GM10248 (cell line): Measurements from ENCODE around the gene CCR2.
"Not testable (repeated sequence)": the region's sequence is repeated elsewhere in the genome, so short reads cannot be mapped to it uniquely, and the experiment has no call there.

Experiments used
- CTCF ChIA-PET: fragments of 300-600 bp; sonication (Branson Sonifier 250); formaldehyde crosslinking; extraction: SDS; loops from one replicate; lab custom pipeline; 2021; ENCODE audit warnings: antibody characterized with exemption; lab: Yijun Ruan, JAX
- POLR2A ChIA-PET: fragments of 350-650 bp; sonication (Branson Sonifier 250); formaldehyde crosslinking; extraction: SDS; loops from one replicate; lab custom pipeline; 2020; ENCODE audit warnings: antibody characterized with exemption; lab: Yijun Ruan, JAX
- DNase-seq: peaks from one replicate; pipeline ENCODE4 v3.0.0; 2012; ENCODE audit errors: extremely low spot score
- CTCF ChIP-seq: IDR thresholded peaks from 2 replicates; pipeline ENCODE4 v1.5.1; 2012; ENCODE audit warnings: mild to moderate bottlenecking, low read depth; ENCODE audit errors: extremely low read depth, missing control alignments, control extremely low read depth

Gene CCR2

GRCh38 chr3:46321461-46322104, 32.3 kb upstream of the CCR2 start:
- TF ChIP-seq CTCF: no peak
- POLR2A ChIA-PET: no interaction called here
- CTCF ChIA-PET: interaction anchor here (1.5 kb wide), 1 partner anchor 18 kb away, joined by 5 read pairs; no protein-coding TSS in a partner anchor
- peak; percentile 44 for DNase-seq

- POLR2A ChIA-PET: no interaction called here
- TF ChIP-seq CTCF: no peak
- DNase-seq: no peak
- CTCF ChIA-PET: interaction anchor here (1.5 kb wide), 1 partner anchor 12 kb away, joined by 3 read pairs; no protein-coding TSS in a partner anchor
These were observed 29.9 kb upstream of the CCR2 start for GRCh38 chr3:46324036-46324435.

GRCh38 chr3:46325645-46326300, 28.1 kb upstream of the CCR2 start:
- ChIA-PET CTCF (interaction anchor here (1.3 to 1.5 kb wide), 2 partner anchors 10 to 27 kb away, joined by 3 to 4 read pairs; no protein-coding TSS in a partner anchor), POLR2A (no interaction called here)
- no peak for TF ChIP-seq CTCF

GRCh38 chr3:46330676-46331075, 23.2 kb upstream of the CCR2 start:
- DNase-seq, CTCF ChIA-PET, POLR2A ChIA-PET: not testable (repeated sequence)

More at GRCh38 chr3:46325645-46326300, 28.1 kb upstream of the CCR2 start:
- no peak for DNase-seq

- ChIA-PET CTCF (interaction anchor here (1.4 to 2.0 kb wide), 5 partner anchors 10 to 35 kb away, joined by 3 to 5 read pairs (median 4); partner anchors contain the start of genes CCR2 and CCR5), POLR2A (no interaction called here)
- no peak for DNase-seq
- no peak for TF ChIP-seq CTCF
These were observed 19.0 kb upstream of the CCR2 start for GRCh38 chr3:46334741-46335478.

GRCh38 chr3:46335541-46335940, 18.4 kb upstream of the CCR2 start:
- ChIA-PET POLR2A (no interaction called here), CTCF (interaction anchor here (1.4 to 2.0 kb wide), 4 partner anchors 11 to 35 kb away, joined by 3 to 4 read pairs (median 4); partner anchors contain the start of genes CCR2 and CCR5)

More at GRCh38 chr3:46335541-46335940, 18.4 kb upstream of the CCR2 start:
- no peak for DNase-seq
- no peak for TF ChIP-seq CTCF
